ENCODE results near the gene PKP2.
A peak's percentile ranks its signal among the peaks of the same experiment; 100 is the strongest.

- TF ChIP-seq POLR2A (IDR thresholded peaks at IDR 0.05) (no peak), CTCF (IDR thresholded peaks at IDR 0.05) (peak; percentile 50 to 80 (median 60))
These were observed 141.4 kb downstream of the PKP2 start for GRCh38 chr12:32755051-32755653.

Data from prostate gland (tissue), 2 donors.